ENCODE measurements around the gene CATSPER2.
"Not testable (repeated sequence)": the region's sequence is repeated elsewhere in the genome, so short reads cannot be mapped to it uniquely, and the experiment has no call there.

The CATSPER2 gene

DNA sequence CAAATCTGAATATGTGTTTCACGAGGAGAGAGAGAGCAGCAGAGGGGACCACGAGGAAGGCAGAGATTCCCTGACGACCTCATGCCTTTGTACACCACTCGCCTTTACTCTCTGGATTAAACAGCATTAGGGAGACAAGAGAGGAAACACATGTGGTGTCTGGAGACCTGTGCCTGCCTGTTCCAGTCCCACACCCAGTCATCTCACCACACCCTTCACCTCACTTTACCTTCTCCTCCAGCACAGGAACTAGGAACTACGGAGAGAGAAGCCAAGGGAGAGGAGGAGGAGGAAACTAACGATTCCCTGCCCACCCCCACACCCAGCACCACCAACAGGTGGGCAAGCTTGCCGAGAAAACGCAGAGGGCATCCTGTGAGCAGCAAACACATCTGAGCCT lies 55.8 kb downstream of the CATSPER2 start:
- not testable (repeated sequence) for FAIRE-seq

DNA sequence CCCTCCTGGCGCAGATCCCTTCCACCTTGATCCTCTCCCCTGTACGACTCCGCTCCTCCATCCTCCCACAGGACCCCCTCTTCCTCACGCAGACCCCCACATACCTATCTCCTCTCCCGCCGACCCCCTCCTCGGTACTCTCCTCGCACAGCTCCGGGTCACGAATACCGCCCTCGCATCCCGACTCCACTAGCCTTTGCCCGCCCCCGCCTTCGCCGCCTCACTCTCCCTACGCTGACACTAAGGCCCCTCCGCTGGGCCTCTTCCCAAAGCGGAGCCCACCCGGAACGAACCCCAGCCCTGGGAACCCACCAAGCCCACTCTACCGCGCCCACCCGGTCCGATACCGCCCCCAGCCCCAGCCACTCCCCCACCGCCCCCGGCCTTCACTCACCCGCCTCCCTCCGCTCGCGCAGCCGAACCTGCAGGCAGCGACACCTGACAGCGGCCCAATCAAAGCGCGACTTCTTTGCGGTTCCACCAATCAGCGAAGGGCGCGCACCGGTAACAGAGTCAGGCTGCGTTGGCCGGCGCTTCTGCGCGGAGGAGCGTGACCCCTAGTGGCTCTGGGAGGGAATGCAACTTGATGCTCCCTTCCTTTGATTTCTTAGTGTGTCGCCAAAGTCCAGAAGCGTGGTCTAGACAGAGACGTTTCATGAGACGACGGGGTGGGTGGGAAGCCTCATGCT lies 58.7 kb downstream of the CATSPER2 start, which contains the start of gene PPIP5K1:
TSS of gene PPIP5K1 (minus strand) at position 431 of the 689 bp plus-strand sequence. CDS start 5,704 bp downstream, outside the sequence.
- FAIRE-seq: peak; percentile 94

Data from A204.1 (cell line).